Measurements from ENCODE around the gene RASGRP1.

RASGRP1 gene

DNA sequence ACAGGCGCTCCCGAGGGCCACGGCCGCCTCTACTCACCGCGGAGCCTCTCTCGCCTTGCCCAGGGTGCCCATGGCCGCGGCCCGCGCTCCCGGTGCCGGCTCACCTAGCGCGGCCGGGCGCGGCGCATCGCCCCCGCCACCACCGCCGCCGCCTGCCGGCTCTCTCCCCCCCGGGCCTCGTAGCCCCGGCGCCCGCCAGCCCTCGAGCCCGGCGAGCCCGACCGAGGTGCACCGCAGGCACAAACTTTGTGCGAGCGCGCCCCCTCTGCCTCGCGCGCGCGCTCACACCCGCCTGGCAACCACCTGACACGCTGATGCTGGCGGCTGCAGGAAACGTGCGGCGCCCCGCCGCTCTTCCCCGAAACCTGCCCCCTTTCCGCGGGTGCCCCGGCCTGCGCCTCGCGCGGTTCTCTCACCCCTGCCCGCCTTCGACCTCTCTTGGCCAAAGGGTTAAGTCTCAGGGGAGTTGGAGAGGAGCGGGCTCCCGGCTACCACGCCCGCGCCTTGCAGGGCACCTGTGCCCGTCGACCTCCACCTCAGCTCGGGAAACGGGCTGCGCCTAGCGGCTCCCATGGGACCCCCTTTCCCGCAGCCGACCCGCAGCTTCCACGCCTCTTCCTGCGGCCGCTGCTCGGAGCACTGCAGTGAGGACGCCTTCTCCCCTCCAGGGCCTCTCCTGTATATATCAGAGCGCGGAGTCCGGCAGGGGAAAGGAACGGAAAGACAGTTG, at the start of gene RASGRP1:
Gene RASGRP1 (minus strand): TSS at position 258 of the 730 bp plus-strand sequence. CDS start 186 bp downstream, at position 72.
- Mint-ChIP-seq H3K36me3 (ENCODE audit: low read depth) (no peaks in the 10 kb centered on the region), H3K27ac (peak within 1 kb of the TSS in 1 of 3 experiments; percentile 73), H3K4me1 (peaks cover 8% of the 10 kb centered on the region), H3K4me3 (peak within 1 kb of the TSS; percentile 84 to 86 (median 84)), H3K9me3 (no peaks in the 10 kb centered on the region), H3K27me3 (ENCODE audit: low read depth) (peaks cover 75% of the 10 kb centered on the region)
- TF ChIP-seq, protein P1, sequence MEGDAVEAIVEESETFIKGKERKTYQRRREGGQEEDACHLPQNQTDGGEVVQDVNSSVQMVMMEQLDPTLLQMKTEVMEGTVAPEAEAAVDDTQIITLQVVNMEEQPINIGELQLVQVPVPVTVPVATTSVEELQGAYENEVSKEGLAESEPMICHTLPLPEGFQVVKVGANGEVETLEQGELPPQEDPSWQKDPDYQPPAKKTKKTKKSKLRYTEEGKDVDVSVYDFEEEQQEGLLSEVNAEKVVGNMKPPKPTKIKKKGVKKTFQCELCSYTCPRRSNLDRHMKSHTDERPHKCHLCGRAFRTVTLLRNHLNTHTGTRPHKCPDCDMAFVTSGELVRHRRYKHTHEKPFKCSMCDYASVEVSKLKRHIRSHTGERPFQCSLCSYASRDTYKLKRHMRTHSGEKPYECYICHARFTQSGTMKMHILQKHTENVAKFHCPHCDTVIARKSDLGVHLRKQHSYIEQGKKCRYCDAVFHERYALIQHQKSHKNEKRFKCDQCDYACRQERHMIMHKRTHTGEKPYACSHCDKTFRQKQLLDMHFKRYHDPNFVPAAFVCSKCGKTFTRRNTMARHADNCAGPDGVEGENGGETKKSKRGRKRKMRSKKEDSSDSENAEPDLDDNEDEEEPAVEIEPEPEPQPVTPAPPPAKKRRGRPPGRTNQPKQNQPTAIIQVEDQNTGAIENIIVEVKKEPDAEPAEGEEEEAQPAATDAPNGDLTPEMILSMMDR (IDR thresholded peaks at IDR 0.05; ENCODE audit: unreplicated experiment in 3 of 3), result no peak

DNA sequence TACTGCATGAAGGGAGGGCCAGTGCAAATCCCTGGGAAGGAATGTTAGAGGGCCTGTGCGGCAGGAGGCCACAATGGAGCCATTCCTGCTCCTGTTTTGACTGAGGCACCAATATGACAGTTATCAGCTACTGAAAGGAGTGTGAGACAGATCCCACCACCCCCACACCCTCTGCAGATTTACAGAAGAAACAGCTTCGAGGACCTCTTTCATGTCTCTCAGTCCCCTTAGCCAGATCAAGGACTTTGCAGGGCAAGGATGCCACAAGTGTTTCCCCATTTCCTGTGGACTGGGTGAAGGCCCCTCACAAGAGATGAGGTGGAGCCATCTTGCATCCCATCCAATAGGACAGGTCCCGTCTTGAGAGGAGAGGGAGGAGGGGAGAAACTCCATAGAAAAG, 48.5 kb upstream of the RASGRP1 start:
- Mint-ChIP-seq H3K36me3 (ENCODE audit: low read depth) (no peaks in the 10 kb centered on the region), H3K4me3 (no peak overlapping the region), H3K9me3 (no peaks in the 10 kb centered on the region), H3K27ac (no peak overlapping the region), H3K4me1 (peaks cover 7% of the 10 kb centered on the region), H3K27me3 (ENCODE audit: low read depth) (peaks cover 6% of the 10 kb centered on the region)
- TF ChIP-seq, protein P1 (IDR thresholded peaks at IDR 0.05; ENCODE audit: unreplicated experiment in 3 of 3), result no peak

DNA sequence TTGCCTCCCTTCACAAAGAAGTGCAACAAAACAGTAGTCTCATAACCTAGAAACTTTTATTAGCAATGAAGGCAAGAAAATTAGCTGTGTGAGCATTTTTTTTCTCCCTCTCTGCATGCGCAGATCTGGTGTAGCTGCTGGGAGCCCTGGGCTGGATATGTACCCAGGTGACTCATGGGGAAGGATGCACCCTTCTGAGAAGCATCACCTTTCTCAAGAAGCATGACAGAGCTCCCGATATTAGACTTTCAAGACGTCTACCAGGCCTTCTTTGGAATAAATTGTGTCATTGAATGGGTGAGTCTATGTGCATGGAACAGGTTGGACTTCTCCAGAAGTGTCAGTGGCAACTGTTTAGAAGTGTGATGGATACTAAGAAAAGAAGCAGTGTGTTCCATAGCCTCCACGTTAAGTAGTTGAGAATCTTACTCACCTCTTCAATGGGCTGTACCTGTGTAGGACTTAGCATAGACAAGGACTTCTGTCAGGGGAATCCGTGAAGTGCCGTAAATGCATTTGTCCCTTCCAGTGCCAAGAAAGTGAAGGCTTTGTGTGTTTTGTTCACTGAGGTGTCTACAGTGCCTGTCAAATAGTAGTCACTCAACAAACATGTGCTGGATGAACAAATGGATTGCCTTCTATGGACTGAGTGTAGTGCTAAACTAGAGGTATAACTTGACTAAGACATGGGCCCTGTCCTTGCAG, 47.7 kb upstream of the RASGRP1 start:
- Mint-ChIP-seq H3K27ac (no peak overlapping the region), H3K27me3 (ENCODE audit: low read depth) (peaks cover 6% of the 10 kb centered on the region), H3K4me1 (peaks cover 7% of the 10 kb centered on the region), H3K4me3 (no peak overlapping the region), H3K9me3 (no peaks in the 10 kb centered on the region), H3K36me3 (ENCODE audit: low read depth) (no peaks in the 10 kb centered on the region)
- TF ChIP-seq, protein P1 (IDR thresholded peaks at IDR 0.05; ENCODE audit: unreplicated experiment in 3 of 3), result no peak

DNA sequence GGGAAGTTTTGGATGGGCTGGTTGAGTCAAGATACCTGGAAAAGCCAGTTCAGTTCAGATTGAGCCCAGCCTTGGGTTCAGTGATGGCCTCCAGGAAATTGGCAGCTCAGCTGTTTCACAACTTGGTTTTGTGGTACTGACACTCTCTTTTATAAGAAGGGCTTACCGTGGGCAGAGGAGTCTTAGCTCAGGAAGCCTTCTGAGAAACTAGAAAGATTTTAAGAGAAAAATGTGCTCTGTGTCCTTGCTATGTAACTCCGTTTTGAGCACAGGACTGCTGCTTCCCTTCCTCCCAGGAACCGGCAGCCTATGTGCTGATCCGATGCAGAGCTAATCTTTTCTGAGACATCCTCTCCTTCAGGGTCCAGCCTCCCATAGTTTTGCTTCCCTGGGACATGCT, 46.6 kb upstream of the RASGRP1 start:
- Mint-ChIP-seq H3K4me3 (no peak overlapping the region), H3K27ac (no peak overlapping the region), H3K9me3 (no peaks in the 10 kb centered on the region), H3K36me3 (ENCODE audit: low read depth) (no peaks in the 10 kb centered on the region), H3K4me1 (peaks cover 7% of the 10 kb centered on the region), H3K27me3 (ENCODE audit: low read depth) (peaks cover 6% of the 10 kb centered on the region)
- TF ChIP-seq, protein P1 (IDR thresholded peaks at IDR 0.05; ENCODE audit: unreplicated experiment in 3 of 3), result no peak

DNA sequence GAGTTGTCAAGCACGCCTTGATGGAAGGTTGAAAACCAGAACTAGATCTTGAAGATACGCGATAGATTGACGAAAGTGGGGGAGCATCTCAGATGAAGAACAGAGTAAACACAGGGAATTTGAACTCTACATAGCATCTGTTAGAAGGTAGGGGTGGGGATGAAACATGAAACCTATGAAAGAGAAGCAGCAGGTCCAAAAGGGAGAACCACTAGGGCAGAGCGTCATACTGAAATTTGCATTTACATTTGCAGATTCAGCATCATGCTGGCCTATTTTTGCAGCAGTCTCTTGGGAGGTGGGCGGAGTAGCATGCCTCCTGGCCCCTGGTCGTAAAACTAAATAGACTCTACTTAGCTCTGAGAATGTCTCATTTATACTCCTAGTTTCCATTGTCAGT, 46.1 kb upstream of the RASGRP1 start:
- TF ChIP-seq, protein P1 (IDR thresholded peaks at IDR 0.05; ENCODE audit: unreplicated experiment in 3 of 3), result no peak
- Mint-ChIP-seq H3K4me3 (no peak overlapping the region), H3K9me3 (no peaks in the 10 kb centered on the region)

More for the DNA sequence above, 46.1 kb upstream of the RASGRP1 start:
- Mint-ChIP-seq H3K4me1 (peaks cover 7% of the 10 kb centered on the region), H3K27me3 (ENCODE audit: low read depth) (peaks cover 6% of the 10 kb centered on the region), H3K36me3 (ENCODE audit: low read depth) (no peaks in the 10 kb centered on the region), H3K27ac (no peak overlapping the region)
